Astrocyte (in vitro differentiated cells and primary cell): Measurements from ENCODE around the gene KRTAP13-3. TPM values are rescaled to one million over a fixed set of nuclear protein-coding genes. Genes with fewer than 3 reads are reported as not detected.

ENCODE experiments used
- DNase-seq: peaks from one replicate; pipeline ENCODE4 v3.0.0-alpha.2; 2010; ENCODE audit warnings: low read depth
- FAIRE-seq: peaks from 2 replicates; lab custom pipeline; 2011; peaks lifted over from hg19 to GRCh38; lab: Jason Lieb, UNC
- H2AFZ ChIP-seq: 2 replicates; pipeline ENCODE4 v1.6.0; 2012; ENCODE audit warnings: low read depth, low read length, inconsistent platforms
- H3K27ac ChIP-seq: 2 replicates; pipeline ENCODE4 v1.5.1; 2011; ENCODE audit warnings: low read depth, low read length, inconsistent platforms
- H3K27me3 ChIP-seq: 2 replicates; pipeline ENCODE4 v1.6.0; 2011; ENCODE audit warnings: low read length, inconsistent platforms; ENCODE audit not compliant: insufficient read depth
- H3K36me3 ChIP-seq: 2 replicates; pipeline ENCODE4 v1.5.1; 2011; ENCODE audit warnings: low read length, inconsistent platforms; ENCODE audit not compliant: insufficient read depth
- H3K4me1 ChIP-seq: 2 replicates; pipeline ENCODE4 v1.5.1; 2011; ENCODE audit warnings: low read length, inconsistent platforms; ENCODE audit not compliant: insufficient read depth
- H3K4me2 ChIP-seq: 2 replicates; pipeline ENCODE4 v1.6.0; 2012; ENCODE audit warnings: low read length, inconsistent platforms
- H3K4me3 ChIP-seq: 2 replicates; pipeline ENCODE4 v1.5.1; 2011; ENCODE audit warnings: low read depth, mild to moderate bottlenecking, low read length, inconsistent platforms; ENCODE audit not compliant: insufficient read depth
- H3K79me2 ChIP-seq: 2 replicates; pipeline ENCODE4 v1.6.0; 2012; ENCODE audit warnings: mild to moderate bottlenecking, low read length, inconsistent platforms; ENCODE audit not compliant: insufficient read depth
- H3K9ac ChIP-seq: 2 replicates; pipeline ENCODE4 v1.6.0; 2012; ENCODE audit warnings: mild to moderate bottlenecking, low read length, inconsistent platforms
- H3K9me3 ChIP-seq: 2 replicates; pipeline ENCODE4 v1.5.1; 2012; ENCODE audit warnings: low read depth, mild to moderate bottlenecking, low read length, inconsistent platforms; ENCODE audit not compliant: insufficient read depth
- H4K20me1 ChIP-seq: 2 replicates; pipeline ENCODE4 v1.6.0; 2012; ENCODE audit warnings: low read length, inconsistent platforms; ENCODE audit not compliant: insufficient read depth
- H3K27ac Mint-ChIP-seq: one replicate; pipeline ENCODE4 v1.8.0; 2021; ENCODE audit warnings: mild to moderate bottlenecking, mixed read lengths; ENCODE audit not compliant: unreplicated experiment
- H3K27me3 Mint-ChIP-seq: one replicate; pipeline ENCODE4 v1.8.0; 2021; ENCODE audit warnings: low read depth, mixed read lengths; ENCODE audit not compliant: unreplicated experiment
- H3K36me3 Mint-ChIP-seq: one replicate; pipeline ENCODE4 v1.8.0; 2021; ENCODE audit warnings: low read depth, mixed read lengths; ENCODE audit not compliant: unreplicated experiment
- H3K4me1 Mint-ChIP-seq: one replicate; pipeline ENCODE4 v1.8.0; 2021; ENCODE audit warnings: low read depth, mixed read lengths; ENCODE audit not compliant: unreplicated experiment
- H3K4me3 Mint-ChIP-seq: one replicate; pipeline ENCODE4 v1.8.0; 2021; ENCODE audit warnings: mild to moderate bottlenecking, moderate library complexity, mixed read lengths; ENCODE audit not compliant: unreplicated experiment
- H3K9me3 Mint-ChIP-seq: one replicate; pipeline ENCODE4 v1.8.0; 2021; ENCODE audit warnings: mild to moderate bottlenecking, mixed read lengths; ENCODE audit not compliant: unreplicated experiment
- EZH2 ChIP-seq: IDR thresholded peaks from 2 replicates; pipeline ENCODE4 v1.6.1; 2012; ENCODE audit warnings: mild to moderate bottlenecking, low read length, inconsistent platforms; ENCODE audit not compliant: insufficient read depth
- total RNA-seq: library from RNA; stranded (reverse); gene quantifications from 2 replicates; pipeline ENCODE4 v1.2.1, GENCODE V29; 2021
- TF ChIP-seq, protein P1 (sequence below): IDR thresholded peaks from 2 replicates; pipeline ENCODE4 v1.5.1; 2011; ENCODE audit warnings: low read depth, mild to moderate bottlenecking, inconsistent platforms, low read length, moderate library complexity; ENCODE audit not compliant: insufficient read depth

The KRTAP13-3 gene
- total RNA-seq, 1 donor from 2014 or later, result not detected

DNA sequence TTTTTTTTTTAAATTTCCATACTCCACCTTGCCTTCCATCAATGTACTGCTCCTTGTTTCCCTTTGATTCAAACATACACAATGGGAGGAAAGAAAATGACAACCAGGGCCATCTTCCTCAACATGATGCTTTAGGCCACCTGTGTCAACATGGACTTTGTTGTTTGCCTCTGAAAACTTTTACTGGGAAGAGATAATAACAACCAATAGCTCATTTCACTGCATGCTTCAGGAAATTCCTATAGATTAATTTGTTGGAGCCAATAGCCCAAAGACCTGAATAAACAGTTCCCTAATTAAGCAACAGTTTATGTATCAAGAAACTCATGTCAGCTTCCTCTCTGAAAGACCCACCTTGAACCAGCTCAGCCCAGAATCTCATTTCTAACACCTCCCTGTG, 17.5 kb upstream of the KRTAP13-3 start:
- Histone ChIP-seq H3K36me3 (no peaks in the 10 kb centered on the region), H3K4me3 (no peak overlapping the region), H4K20me1 (no peaks in the 10 kb centered on the region), H3K27me3 (no peaks in the 10 kb centered on the region), H3K4me2 (no peak overlapping the region), H3K9me3 (peaks cover 2% of the 10 kb centered on the region), H3K79me2 (no peaks in the 10 kb centered on the region), H3K9ac (no peak overlapping the region), H3K27ac (no peak overlapping the region), H3K4me1 (no peaks in the 10 kb centered on the region), H2AFZ (no peak overlapping the region)
- DNase-seq, result no peak
- Mint-ChIP-seq H3K4me1 (no peaks in the 10 kb centered on the region), H3K9me3 (no peaks in the 10 kb centered on the region), H3K27ac (no peak overlapping the region), H3K36me3 (no peaks in the 10 kb centered on the region), H3K4me3 (no peak overlapping the region), H3K27me3 (no peaks in the 10 kb centered on the region)
- no peak for FAIRE-seq
- no peak for TF ChIP-seq EZH2
- TF ChIP-seq, protein P1, sequence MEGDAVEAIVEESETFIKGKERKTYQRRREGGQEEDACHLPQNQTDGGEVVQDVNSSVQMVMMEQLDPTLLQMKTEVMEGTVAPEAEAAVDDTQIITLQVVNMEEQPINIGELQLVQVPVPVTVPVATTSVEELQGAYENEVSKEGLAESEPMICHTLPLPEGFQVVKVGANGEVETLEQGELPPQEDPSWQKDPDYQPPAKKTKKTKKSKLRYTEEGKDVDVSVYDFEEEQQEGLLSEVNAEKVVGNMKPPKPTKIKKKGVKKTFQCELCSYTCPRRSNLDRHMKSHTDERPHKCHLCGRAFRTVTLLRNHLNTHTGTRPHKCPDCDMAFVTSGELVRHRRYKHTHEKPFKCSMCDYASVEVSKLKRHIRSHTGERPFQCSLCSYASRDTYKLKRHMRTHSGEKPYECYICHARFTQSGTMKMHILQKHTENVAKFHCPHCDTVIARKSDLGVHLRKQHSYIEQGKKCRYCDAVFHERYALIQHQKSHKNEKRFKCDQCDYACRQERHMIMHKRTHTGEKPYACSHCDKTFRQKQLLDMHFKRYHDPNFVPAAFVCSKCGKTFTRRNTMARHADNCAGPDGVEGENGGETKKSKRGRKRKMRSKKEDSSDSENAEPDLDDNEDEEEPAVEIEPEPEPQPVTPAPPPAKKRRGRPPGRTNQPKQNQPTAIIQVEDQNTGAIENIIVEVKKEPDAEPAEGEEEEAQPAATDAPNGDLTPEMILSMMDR, result no peak

DNA sequence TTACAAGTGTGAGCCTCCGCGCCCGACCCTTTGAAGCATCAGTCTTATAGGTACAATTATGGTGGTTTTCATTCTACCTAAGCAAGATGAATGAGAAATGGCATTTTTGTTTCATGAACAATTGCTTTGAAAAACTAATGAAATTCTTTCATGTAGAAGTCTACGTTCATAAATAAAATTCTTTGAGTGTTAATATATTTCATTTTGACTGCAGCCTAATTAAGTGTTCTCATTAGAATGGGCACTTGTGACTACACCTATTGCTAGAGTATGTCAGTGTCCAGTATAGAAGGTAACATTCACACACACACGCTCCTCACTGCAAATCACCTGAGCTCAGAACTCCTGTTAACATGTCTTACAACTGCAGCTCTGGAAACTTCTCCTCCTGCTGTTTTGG, 14.2 kb upstream of the KRTAP13-3 start, which contains the start of gene KRTAP15-1:
Gene KRTAP15-1, plus strand, starts transcription at position 301 of the 400 bp plus-strand sequence. Its CDS starts 53 bp downstream, at position 354.
- H4K20me1 ChIP-seq, result no peaks in the 10 kb centered on the region
- H3K4me1 ChIP-seq, result no peaks in the 10 kb centered on the region
- Mint-ChIP-seq H3K27me3 (peaks cover 2% of the 10 kb centered on the region), H3K4me3 (no peak within 1 kb of the TSS), H3K27ac (no peak within 1 kb of the TSS), H3K36me3 (no peaks in the 10 kb centered on the region), H3K4me1 (no peaks in the 10 kb centered on the region), H3K9me3 (no peaks in the 10 kb centered on the region)
- no peak for FAIRE-seq
- H3K4me3 ChIP-seq, result no peak within 1 kb of the TSS
- no peaks in the 10 kb centered on the region for H3K79me2 ChIP-seq
- no peak within 1 kb of the TSS for H3K9ac ChIP-seq
- TF ChIP-seq, protein P1, result no peak
- no peak for TF ChIP-seq EZH2
- H3K4me2 ChIP-seq, result no peak within 1 kb of the TSS
- H3K27me3 ChIP-seq, result no peaks in the 10 kb centered on the region
- peaks cover 2% of the 10 kb centered on the region for H3K9me3 ChIP-seq
- DNase-seq, result no peak
- H3K27ac ChIP-seq, result no peak within 1 kb of the TSS
- no peak within 1 kb of the TSS for H2AFZ ChIP-seq
- no peaks in the 10 kb centered on the region for H3K36me3 ChIP-seq

DNA sequence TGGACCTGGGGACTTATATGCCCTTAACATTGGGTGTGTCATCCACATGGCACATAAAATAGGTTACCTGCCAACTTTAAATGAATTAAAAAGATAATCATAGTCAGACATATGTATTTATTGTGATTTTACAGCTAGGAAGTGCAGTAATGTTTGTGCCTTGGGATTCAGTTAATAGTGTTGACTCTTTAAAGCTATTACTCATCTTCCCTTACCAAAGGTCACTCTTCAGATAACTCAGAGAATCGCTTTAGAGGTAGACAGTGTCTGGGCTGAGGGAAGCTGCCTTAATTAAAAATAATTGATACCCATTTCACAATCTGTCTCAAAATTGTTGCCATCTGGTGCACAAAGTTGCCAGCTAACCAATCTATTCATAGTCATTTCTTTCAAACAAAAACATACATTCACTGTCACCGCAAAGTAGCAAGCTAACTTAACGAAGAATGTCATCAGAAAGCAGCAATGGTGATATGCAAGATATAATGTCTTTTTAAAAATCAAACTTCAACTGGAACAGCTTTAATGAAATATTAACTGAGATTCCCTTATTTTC, 11.4 kb upstream of the KRTAP13-3 start:
- H3K36me3 ChIP-seq, result no peaks in the 10 kb centered on the region
- no peak overlapping the region for H3K4me2 ChIP-seq
- Mint-ChIP-seq H3K27me3 (peaks cover 2% of the 10 kb centered on the region), H3K9me3 (no peaks in the 10 kb centered on the region), H3K4me3 (no peak overlapping the region), H3K4me1 (no peaks in the 10 kb centered on the region), H3K36me3 (no peaks in the 10 kb centered on the region), H3K27ac (no peak overlapping the region)
- DNase-seq (no peak), FAIRE-seq (no peak)
- H3K9me3 ChIP-seq, result peaks cover 6% of the 10 kb centered on the region
- no peak overlapping the region for H3K9ac ChIP-seq
- H3K27ac ChIP-seq, result no peak overlapping the region
- H4K20me1 ChIP-seq, result no peaks in the 10 kb centered on the region
- H3K27me3 ChIP-seq, result no peaks in the 10 kb centered on the region
- no peaks in the 10 kb centered on the region for H3K4me1 ChIP-seq
- H3K79me2 ChIP-seq, result no peaks in the 10 kb centered on the region
- no peak overlapping the region for H3K4me3 ChIP-seq
- no peak for TF ChIP-seq EZH2
- TF ChIP-seq, protein P1, result no peak
- H2AFZ ChIP-seq, result no peak overlapping the region
